Panc1 (cell line): ENCODE measurements around the gene OSBPL9. TPM values are rescaled to one million over a fixed set of nuclear protein-coding genes. Genes with fewer than 3 reads are reported as not detected.
A peak's percentile ranks its signal among the peaks of the same experiment; 100 is the strongest.

Source experiments
- ATAC-seq: fragments of 200-7000 bp; cut with Tn5 transposase; 2 replicates; pipeline ENCODE4 v1.9.1; 2020; ENCODE audit warnings: mild to moderate bottlenecking, moderate library complexity
- BruUV-seq: library from RNA; stranded (reverse); fragments of 400-500 nt; replicated peaks from 2 replicates; lab custom pipeline; 2021; lab: Mats Ljungman, UMichigan
- CTCF ChIA-PET: fragments of 300-600 bp; sonication (Branson Sonifier 250); formaldehyde crosslinking; loops from one replicate; lab custom pipeline; 2022; ENCODE audit warnings: antibody characterized with exemption; lab: Charles Lee
- POLR2A ChIA-PET: fragments of 300-600 bp; sonication (Branson Sonifier 250); formaldehyde crosslinking; loops from one replicate; lab custom pipeline; 2022; ENCODE audit warnings: antibody characterized with exemption; lab: Charles Lee
- DNase-seq: peaks from one replicate; pipeline ENCODE4 v3.0.0-alpha.2; 2010; ENCODE audit warnings: low read depth, low spot score
- H3K27ac ChIP-seq: 2 replicates; pipeline ENCODE4 v1.5.1; 2011; ENCODE audit warnings: mild to moderate bottlenecking, low read length, inconsistent platforms
- H3K27me3 ChIP-seq: fragments of 200-500 bp; sonication (Bioruptor generic); 2 replicates; pipeline ENCODE4 v1.6.0; 2014; ENCODE audit warnings: low read length, inconsistent platforms; ENCODE audit not compliant: control insufficient read depth, insufficient read depth
- H3K36me3 ChIP-seq: fragments of 200-500 bp; sonication (Bioruptor generic); 2 replicates; pipeline ENCODE4 v1.5.1; 2014; ENCODE audit warnings: inconsistent platforms, mild to moderate bottlenecking, low read length, moderate library complexity; ENCODE audit not compliant: control insufficient read depth, insufficient read depth
- H3K4me1 ChIP-seq: 2 replicates; pipeline ENCODE4 v1.5.1; 2011; ENCODE audit warnings: inconsistent platforms, mild to moderate bottlenecking, low read length, moderate library complexity; ENCODE audit not compliant: control insufficient read depth, insufficient read depth
- H3K4me3 ChIP-seq, 2 experiments: 2 replicates each; pipeline ENCODE4 v1.5.1; 2011 to 2012; ENCODE audit warnings: low read depth in 2 of 2, low read length in 2 of 2, mild to moderate bottlenecking in 2 of 2, inconsistent platforms in 1 of 2, moderate library complexity in 1 of 2
- H3K9me3 ChIP-seq: fragments of 200-500 bp; sonication (Bioruptor generic); 2 replicates; pipeline ENCODE4 v1.5.1; 2014; ENCODE audit warnings: low read depth, mild to moderate bottlenecking, inconsistent platforms, low read length, moderate library complexity; ENCODE audit not compliant: control insufficient read depth, insufficient read depth
- CTCF ChIP-seq: fragments of 450-650 bp; IDR thresholded peaks from 2 replicates; pipeline ENCODE4 v1.5.1; 2017; ENCODE audit warnings: mild to moderate bottlenecking
- POLR2AphosphoS5 ChIP-seq: IDR thresholded peaks from 2 replicates; pipeline ENCODE4 v1.6.1; 2012; ENCODE audit warnings: mild to moderate bottlenecking, low read depth, low read length, moderate library complexity
- SIN3A ChIP-seq: IDR thresholded peaks from 2 replicates; pipeline ENCODE4 v1.6.1; 2012; ENCODE audit warnings: low read depth, mild to moderate bottlenecking, low read length, moderate library complexity, borderline replicate concordance; ENCODE audit not compliant: insufficient read depth
- TCF7L2 ChIP-seq: IDR thresholded peaks from 2 replicates; pipeline ENCODE4 v1.6.1; 2011; ENCODE audit warnings: mild to moderate bottlenecking, low read depth, low read length, inconsistent platforms
- in situ Hi-C: cut with HindIII; loops from 2 replicates; pipeline ENCODE4 v1.10.0; 2016; ENCODE audit warnings: low sequenced_read_pairs, low pct_unique_long_range_greater_than_20kb
- intact Hi-C: fragments of 100-400 bp; cut with micrococcal nuclease; formaldehyde crosslinking; loops from one replicate; pipeline ENCODE4 v1.10.0; 2022; ENCODE audit not compliant: unreplicated experiment
- total RNA-seq: library from RNA; stranded (reverse); gene quantifications from one replicate; pipeline ENCODE4 v1.2.1, GENCODE V29; 2021; ENCODE audit not compliant: unreplicated experiment
- TF ChIP-seq, protein P1 (sequence below), 2 experiments: IDR thresholded peaks; 2 replicates each; pipeline ENCODE4 v1.6.1; 2011 to 2012; ENCODE audit warnings: low read depth in 2 of 2, control low read depth in 1 of 2, low read length in 1 of 2, mild to moderate bottlenecking in 1 of 2, moderate library complexity in 1 of 2; ENCODE audit not compliant: insufficient read depth in 1 of 2

OSBPL9 gene
- total RNA-seq, 1 experiment from 2014 or later = 85.5 TPM

GRCh38 chr1:51733793-51734522, 117.1 kb downstream of the OSBPL9 start:
- Histone ChIP-seq H3K4me3 (no peak overlapping the region), H3K4me1 (peaks cover 59% of the 10 kb centered on the region), H3K27me3 (no peaks in the 10 kb centered on the region), H3K27ac (no peak overlapping the region), H3K36me3 (no peaks in the 10 kb centered on the region; the same call in 1 of the 2 replicates), H3K9me3 (no peaks in the 10 kb centered on the region)
- TF ChIP-seq TCF7L2 (no peak), CTCF (no peak), SIN3A (no peak), POLR2AphosphoS5 (no peak)
- TF ChIP-seq, protein P1, sequence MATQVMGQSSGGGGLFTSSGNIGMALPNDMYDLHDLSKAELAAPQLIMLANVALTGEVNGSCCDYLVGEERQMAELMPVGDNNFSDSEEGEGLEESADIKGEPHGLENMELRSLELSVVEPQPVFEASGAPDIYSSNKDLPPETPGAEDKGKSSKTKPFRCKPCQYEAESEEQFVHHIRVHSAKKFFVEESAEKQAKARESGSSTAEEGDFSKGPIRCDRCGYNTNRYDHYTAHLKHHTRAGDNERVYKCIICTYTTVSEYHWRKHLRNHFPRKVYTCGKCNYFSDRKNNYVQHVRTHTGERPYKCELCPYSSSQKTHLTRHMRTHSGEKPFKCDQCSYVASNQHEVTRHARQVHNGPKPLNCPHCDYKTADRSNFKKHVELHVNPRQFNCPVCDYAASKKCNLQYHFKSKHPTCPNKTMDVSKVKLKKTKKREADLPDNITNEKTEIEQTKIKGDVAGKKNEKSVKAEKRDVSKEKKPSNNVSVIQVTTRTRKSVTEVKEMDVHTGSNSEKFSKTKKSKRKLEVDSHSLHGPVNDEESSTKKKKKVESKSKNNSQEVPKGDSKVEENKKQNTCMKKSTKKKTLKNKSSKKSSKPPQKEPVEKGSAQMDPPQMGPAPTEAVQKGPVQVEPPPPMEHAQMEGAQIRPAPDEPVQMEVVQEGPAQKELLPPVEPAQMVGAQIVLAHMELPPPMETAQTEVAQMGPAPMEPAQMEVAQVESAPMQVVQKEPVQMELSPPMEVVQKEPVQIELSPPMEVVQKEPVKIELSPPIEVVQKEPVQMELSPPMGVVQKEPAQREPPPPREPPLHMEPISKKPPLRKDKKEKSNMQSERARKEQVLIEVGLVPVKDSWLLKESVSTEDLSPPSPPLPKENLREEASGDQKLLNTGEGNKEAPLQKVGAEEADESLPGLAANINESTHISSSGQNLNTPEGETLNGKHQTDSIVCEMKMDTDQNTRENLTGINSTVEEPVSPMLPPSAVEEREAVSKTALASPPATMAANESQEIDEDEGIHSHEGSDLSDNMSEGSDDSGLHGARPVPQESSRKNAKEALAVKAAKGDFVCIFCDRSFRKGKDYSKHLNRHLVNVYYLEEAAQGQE (IDR thresholded peaks at IDR 0.05; ENCODE audit: insufficient read depth in 1 of 2, low read depth in 2 of 2, low read length in 1 of 2) = no peak
- CTCF ChIA-PET = no interaction called here
- intact Hi-C loops (no loop called here), in situ Hi-C loops (no loop called here)
- DNase-seq (no peak), ATAC-seq (no peak)
- BruUV-seq = no TSS peak
- POLR2A ChIA-PET = no interaction called here

DNA sequence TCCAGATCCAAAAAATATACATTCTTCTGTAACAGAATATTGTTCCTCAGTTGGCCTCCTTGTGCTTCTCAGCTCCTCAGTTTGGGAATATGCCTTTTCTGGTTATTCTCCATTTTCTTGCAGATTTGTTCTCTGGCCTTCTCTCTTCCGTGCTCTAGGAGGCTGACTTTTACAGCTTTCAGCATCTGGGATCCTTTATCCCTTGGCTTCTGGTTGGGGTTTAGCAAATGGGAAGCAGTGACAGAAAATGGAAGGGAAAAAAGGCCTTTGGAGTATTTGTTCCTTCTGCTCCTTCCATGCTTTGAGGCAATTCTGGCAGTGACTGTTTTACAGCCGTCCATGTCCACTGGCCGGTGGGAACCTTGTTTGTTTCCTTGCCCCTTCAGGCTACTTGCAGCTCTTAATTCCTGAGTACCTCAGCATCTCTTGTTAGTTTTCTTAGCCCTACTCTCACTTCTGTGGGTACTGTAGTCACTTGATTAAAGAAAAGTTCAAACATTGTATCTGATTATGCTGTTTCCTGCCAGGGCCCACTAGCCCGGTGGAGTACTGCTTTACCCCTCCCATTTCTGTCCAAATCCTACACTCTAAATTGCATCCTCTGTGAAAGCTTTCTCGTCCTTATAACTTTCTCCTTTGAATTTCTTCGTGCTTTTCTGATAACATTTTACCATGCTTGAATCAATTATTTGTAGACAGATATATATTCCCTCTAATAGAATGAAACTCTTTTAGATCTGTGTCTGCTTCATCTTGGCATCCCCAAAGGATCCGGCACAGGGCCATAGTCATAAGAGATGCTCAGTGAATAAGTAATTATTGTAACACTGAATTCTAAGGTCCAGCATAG, 118.2 kb downstream of the OSBPL9 start:
- in situ Hi-C loops = no loop called here
- Histone ChIP-seq H3K36me3 (no peaks in the 10 kb centered on the region; the same call in 1 of the 2 replicates), H3K4me1 (peaks cover 59% of the 10 kb centered on the region), H3K4me3 (no peak overlapping the region), H3K27me3 (no peaks in the 10 kb centered on the region), H3K27ac (peak overlapping the region; percentile 78), H3K9me3 (no peaks in the 10 kb centered on the region)
- TF ChIP-seq SIN3A = no peak
- no peak for TF ChIP-seq POLR2AphosphoS5
- TF ChIP-seq, protein P1 (IDR thresholded peaks at IDR 0.05; ENCODE audit: insufficient read depth in 1 of 2, low read depth in 2 of 2, low read length in 1 of 2) = no peak
- TF ChIP-seq CTCF = no peak
- TF ChIP-seq TCF7L2 = no peak
- DNase-seq = no peak
- ATAC-seq = peak; percentile 66
- intact Hi-C loops = no loop called here
- ChIA-PET POLR2A (no interaction called here), CTCF (no interaction called here)
- BruUV-seq = no TSS peak
